Stomach smooth muscle (tissue), 2 donors: ENCODE results near the gene TTC8.

ENCODE experiments used
- H3K27ac ChIP-seq: one replicate; pipeline ENCODE4 v1.7.0; 2013; ENCODE audit warnings: mild to moderate bottlenecking, low read length, inconsistent platforms
- H3K27me3 ChIP-seq, 2 donors: one replicate each; pipeline ENCODE4 v1.7.0; 2013; ENCODE audit warnings: low read length in 2 of 2; ENCODE audit not compliant: insufficient read depth in 2 of 2, control insufficient read depth in 1 of 2
- H3K36me3 ChIP-seq, 2 donors: one replicate each; pipeline ENCODE4 v1.7.0; 2013; ENCODE audit warnings: low read length in 2 of 2; ENCODE audit not compliant: control insufficient read depth in 2 of 2, insufficient read depth in 2 of 2
- H3K4me1 ChIP-seq: one replicate; pipeline ENCODE4 v1.7.0; 2013; ENCODE audit warnings: low read length; ENCODE audit not compliant: control insufficient read depth, insufficient read depth
- H3K4me3 ChIP-seq, 2 donors: one replicate each; pipeline ENCODE4 v1.7.0; 2013; ENCODE audit warnings: low read length in 2 of 2
- H3K9ac ChIP-seq, 2 donors: one replicate each; pipeline ENCODE4 v1.7.0; 2013; ENCODE audit warnings: low read length in 2 of 2, mild to moderate bottlenecking in 1 of 2
- H3K9me3 ChIP-seq, 2 donors: one replicate each; pipeline ENCODE4 v1.7.0; 2013; ENCODE audit warnings: low read length in 2 of 2; ENCODE audit not compliant: control insufficient read depth in 2 of 2
- donor health status: healthy.
- donor health status: Pancreatic carcinoma.

TTC8 gene

GRCh38 chr14:88901991-88902390, 77.5 kb downstream of the TTC8 start:
- Histone ChIP-seq H3K4me1 (no peaks in the 10 kb centered on the region), H3K36me3 (no peaks in the 10 kb centered on the region), H3K27me3 (no peaks in the 10 kb centered on the region), H3K27ac (no peak overlapping the region), H3K9ac (no peak overlapping the region), H3K9me3 (no peaks in the 10 kb centered on the region), H3K4me3 (no peak overlapping the region)

- Histone ChIP-seq H3K27ac (no peak overlapping the region), H3K9ac (no peak overlapping the region), H3K27me3 (no peaks in the 10 kb centered on the region), H3K9me3 (no peaks in the 10 kb centered on the region), H3K36me3 (no peaks in the 10 kb centered on the region), H3K4me1 (no peaks in the 10 kb centered on the region), H3K4me3 (no peak overlapping the region)
Observed at GRCh38 chr14:88902850-88903249, 78.4 kb downstream of the TTC8 start.

- no peaks in the 10 kb centered on the region for H3K9me3 ChIP-seq
- no peak overlapping the region for H3K27ac ChIP-seq
- no peaks in the 10 kb centered on the region for H3K36me3 ChIP-seq
- H3K4me3 ChIP-seq = no peak overlapping the region
- H3K27me3 ChIP-seq = no peaks in the 10 kb centered on the region
- H3K9ac ChIP-seq = no peak overlapping the region
- no peaks in the 10 kb centered on the region for H3K4me1 ChIP-seq
Observed at GRCh38 chr14:88904206-88904647, 79.8 kb downstream of the TTC8 start.

- Histone ChIP-seq H3K27ac (no peak overlapping the region), H3K36me3 (no peaks in the 10 kb centered on the region), H3K9me3 (no peaks in the 10 kb centered on the region), H3K27me3 (no peaks in the 10 kb centered on the region), H3K4me1 (no peaks in the 10 kb centered on the region), H3K4me3 (no peak overlapping the region), H3K9ac (no peak overlapping the region)
Observed at GRCh38 chr14:88904864-88905263, 80.4 kb downstream of the TTC8 start.

GRCh38 chr14:88908216-88908615, 83.8 kb downstream of the TTC8 start:
- H3K4me3 ChIP-seq = no peak overlapping the region
- H3K4me1 ChIP-seq = no peaks in the 10 kb centered on the region
- no peaks in the 10 kb centered on the region for H3K27me3 ChIP-seq
- no peaks in the 10 kb centered on the region for H3K9me3 ChIP-seq
- no peaks in the 10 kb centered on the region for H3K36me3 ChIP-seq
- no peak overlapping the region for H3K27ac ChIP-seq
- H3K9ac ChIP-seq = no peak overlapping the region

- H3K9me3 ChIP-seq = no peaks in the 10 kb centered on the region
- H3K36me3 ChIP-seq = no peaks in the 10 kb centered on the region
- no peak overlapping the region for H3K4me3 ChIP-seq
- H3K9ac ChIP-seq = no peak overlapping the region
- no peaks in the 10 kb centered on the region for H3K27me3 ChIP-seq
- no peaks in the 10 kb centered on the region for H3K4me1 ChIP-seq
- H3K27ac ChIP-seq = no peak overlapping the region
Observed at GRCh38 chr14:88910386-88910785, 85.9 kb downstream of the TTC8 start.

- no peaks in the 10 kb centered on the region for H3K36me3 ChIP-seq
- no peak overlapping the region for H3K9ac ChIP-seq
- no peak overlapping the region for H3K4me3 ChIP-seq
- H3K27ac ChIP-seq = no peak overlapping the region
- no peaks in the 10 kb centered on the region for H3K27me3 ChIP-seq
- no peaks in the 10 kb centered on the region for H3K9me3 ChIP-seq
- no peaks in the 10 kb centered on the region for H3K4me1 ChIP-seq
Observed at GRCh38 chr14:88911809-88912208, 87.4 kb downstream of the TTC8 start.

GRCh38 chr14:88914956-88915355, 90.5 kb downstream of the TTC8 start:
- no peaks in the 10 kb centered on the region for H3K4me1 ChIP-seq
- H3K27me3 ChIP-seq = no peaks in the 10 kb centered on the region
- H3K36me3 ChIP-seq = no peaks in the 10 kb centered on the region
- no peak overlapping the region for H3K4me3 ChIP-seq
- no peaks in the 10 kb centered on the region for H3K9me3 ChIP-seq
- no peak overlapping the region for H3K9ac ChIP-seq
- no peak overlapping the region for H3K27ac ChIP-seq

- Histone ChIP-seq H3K36me3 (no peaks in the 10 kb centered on the region), H3K9me3 (peaks cover 0 to 3% of the 10 kb centered on the region in 2 donors), H3K9ac (no peak overlapping the region), H3K4me3 (no peak overlapping the region), H3K27me3 (peaks cover 0 to 2% of the 10 kb centered on the region in 2 donors), H3K27ac (no peak overlapping the region), H3K4me1 (no peaks in the 10 kb centered on the region)
Observed at GRCh38 chr14:88919502-88919901, 95.1 kb downstream of the TTC8 start.
